HG03103 (cell line): ENCODE measurements around the gene ARHGAP36.

Experiments used
- ATAC-seq: cut with Tn5 transposase; IDR thresholded peaks from one replicate; pipeline ENCODE4 v1.9.1; 2021; ENCODE audit warnings: low read depth; ENCODE audit not compliant: unreplicated experiment

Gene ARHGAP36

DNA sequence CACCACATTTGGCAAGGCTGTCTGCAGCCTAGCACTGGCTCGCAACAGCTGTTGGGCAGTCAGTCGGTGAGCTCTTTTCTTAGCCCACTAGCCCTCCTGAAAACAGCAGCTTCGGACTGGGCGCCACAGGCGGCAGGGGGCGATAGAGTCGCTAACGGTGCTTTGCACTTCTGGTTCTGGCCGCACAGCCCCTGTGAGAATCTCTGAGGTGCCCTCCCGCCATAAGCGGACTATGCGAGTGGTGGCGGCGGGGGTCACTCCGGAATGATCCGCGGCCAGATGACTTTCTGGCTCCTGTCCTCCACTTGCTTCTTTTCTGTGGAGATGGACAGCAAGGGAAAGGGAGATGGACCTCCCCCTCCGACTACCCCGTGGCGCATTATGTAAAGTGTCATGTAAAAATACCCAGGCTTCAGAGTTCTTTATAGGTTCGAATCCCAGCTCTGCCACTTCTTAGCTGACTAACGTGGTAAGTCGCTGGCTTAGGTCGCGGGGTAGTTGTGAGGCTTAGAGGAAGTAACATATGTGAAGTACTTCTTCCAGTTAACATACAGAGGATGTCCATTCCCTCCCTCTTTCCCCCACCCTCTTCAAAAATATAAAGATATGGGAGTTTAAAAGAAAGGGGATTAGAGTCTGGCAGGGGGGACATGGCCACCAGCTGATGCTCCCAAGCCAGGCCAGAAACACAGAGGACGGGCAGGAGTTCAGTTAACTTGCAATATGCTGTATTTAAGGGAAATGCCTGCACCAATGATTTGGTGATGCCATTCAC is 11.0 kb downstream of the ARHGAP36 start:
- no peak for ATAC-seq

DNA sequence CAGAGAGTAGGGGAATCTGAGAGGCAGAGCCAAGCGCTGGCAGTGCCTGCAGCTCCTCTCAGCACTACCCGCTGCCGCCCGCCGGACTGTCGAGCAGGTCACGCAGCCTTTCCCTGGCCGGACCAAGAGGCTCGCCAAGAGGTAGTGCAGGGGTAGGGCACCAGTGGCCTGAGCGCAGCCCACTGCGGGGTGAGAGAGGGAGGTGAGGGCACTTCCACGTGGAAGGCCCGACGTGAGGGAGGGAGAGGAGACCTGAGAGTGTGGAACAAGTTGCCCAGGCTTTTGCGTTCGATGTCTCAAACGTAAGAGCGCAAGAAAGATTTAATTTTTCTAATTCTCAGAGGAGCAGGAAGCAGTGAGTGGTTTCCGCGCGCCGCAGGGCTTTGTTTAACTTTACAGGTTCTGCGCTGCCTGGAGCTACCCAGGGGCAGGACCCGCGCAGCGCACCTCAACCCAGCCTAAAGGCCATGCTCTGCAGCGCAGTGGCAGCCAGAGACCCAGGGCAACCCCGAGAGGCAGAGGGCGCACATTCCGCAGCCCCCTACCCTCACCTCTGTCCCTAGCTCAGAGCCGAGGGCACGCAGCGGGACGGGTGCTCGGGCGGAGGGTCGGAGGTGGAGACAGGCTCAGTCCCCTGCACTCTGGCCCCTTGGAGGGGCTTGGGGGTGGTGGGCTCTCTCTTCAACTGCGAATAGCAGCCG is 14.9 kb downstream of the ARHGAP36 start:
- no peak for ATAC-seq

DNA sequence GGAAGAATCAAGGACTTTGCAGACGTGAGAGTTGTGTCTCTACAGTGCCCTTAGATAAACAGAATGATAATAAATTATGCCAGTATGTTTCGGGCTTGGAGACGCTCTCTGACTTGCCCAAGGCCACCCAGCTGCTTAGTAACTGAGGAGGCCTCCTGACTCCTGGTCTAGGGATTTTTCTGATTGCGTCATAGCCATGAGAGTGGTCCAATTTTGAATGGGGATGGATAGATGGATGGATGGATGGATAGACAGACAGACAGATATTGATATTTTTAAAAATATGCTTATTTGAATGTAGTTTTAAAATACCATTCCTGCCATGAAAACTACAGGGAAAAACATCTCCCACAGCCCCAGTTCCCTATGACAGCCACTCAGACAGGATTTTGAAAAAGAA is 15.5 kb downstream of the ARHGAP36 start:
- ATAC-seq: no peak

DNA sequence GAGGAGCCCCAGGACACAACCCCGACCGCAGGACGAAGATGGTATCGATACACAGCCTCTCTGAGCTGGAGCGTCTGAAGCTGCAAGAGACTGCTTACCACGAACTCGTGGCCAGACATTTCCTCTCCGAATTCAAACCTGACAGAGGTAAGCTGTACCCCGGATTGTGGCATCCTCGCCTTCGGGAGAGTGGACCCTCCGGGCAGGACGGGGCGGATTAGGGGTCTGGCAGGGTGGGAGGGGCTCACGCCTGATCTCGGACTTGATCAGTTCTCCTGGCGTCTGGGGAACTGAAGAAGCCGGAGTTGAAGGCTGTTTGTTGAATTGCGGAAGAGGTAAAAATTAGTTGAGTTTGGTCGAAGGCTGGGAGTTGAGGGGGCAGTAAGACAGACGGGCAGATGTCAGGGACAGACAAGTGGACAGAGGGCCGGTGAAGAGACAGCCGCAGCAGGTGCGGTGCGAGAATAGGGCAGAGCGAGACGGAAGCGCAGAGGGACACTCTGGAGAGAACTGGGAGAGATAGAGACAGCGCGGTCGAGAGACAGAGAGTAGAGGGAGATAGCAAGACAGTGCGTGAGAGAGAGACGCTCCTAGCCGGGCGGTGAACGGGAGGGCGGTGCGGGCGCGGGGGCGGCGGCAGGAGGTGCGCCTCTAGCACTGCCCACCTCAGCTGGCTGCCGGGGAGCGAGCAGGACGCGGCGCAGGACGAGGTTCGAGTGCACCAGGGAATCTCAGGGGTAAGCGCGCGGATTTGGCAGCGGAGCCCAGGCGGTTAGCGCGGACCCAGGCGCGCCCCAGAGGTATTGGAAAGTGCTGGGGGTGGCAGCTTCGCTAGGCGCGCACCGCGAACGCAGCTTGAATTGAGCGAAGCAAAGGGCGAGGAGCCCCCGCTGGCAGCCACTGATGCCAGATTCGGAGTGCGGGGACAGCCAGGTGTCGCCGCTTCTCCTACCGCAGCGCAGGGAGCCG is 23.9 kb downstream of the ARHGAP36 start:
- no peak for ATAC-seq

DNA sequence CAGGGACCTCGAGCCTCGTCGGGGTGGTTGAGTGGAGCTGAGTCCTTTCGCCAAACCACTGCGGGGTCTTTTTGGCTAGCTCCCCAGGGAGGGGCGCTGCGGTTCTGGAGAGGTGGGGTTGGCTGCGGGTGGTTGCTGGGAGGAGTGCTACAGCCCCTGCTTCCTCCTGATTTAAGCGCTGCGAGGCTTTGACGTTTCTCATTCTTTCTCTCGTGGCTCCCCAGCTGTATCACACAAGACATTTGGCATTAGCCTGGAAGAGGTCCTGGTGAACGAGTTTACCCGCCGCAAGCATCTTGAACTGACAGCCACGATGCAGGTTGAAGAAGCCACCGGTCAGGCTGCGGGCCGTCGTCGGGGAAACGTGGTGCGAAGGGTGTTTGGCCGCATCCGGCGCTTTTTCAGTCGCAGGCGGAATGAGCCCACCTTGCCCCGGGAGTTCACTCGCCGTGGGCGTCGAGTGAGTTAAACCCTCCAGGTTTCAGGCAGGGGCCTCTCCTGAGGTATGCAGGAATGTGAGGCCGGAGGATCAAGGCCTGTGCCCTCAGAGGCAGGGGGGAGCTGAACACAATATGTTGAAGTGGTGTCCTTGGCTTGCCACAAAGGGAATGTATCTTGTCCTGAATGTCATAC is 25.5 kb downstream of the ARHGAP36 start:
- no peak for ATAC-seq

DNA sequence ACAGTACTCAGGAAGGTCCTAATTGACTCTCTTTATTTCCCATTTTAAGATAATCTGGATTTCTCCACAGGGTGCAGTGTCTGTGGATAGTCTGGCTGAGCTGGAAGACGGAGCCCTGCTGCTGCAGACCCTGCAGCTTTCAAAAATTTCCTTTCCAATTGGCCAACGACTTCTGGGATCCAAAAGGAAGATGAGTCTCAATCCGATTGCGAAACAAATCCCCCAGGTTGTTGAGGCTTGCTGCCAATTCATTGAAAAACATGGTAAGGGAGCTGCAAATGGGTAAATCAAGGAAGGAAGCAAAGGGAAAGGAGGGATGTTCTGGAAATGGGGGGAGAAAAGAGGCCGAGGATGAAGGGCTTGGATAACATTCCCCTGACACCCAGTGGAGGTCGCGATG is 26.0 kb downstream of the ARHGAP36 start:
- ATAC-seq: no peak

DNA sequence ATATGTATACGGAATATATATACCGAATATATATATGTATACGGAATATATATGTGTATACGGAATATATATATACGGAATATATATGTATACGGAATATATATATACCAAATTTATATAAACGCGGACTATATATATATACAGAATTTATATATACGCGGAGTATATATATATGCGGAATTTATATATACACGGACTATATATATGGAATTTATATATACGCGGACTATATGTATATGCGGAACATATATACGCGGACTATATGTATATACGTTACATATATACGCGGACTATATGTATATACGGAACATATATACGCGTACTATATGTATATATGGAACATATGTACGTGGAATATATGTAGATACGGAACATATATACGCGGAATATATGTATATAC is 78.6 kb downstream of the ARHGAP36 start:
- ATAC-seq: no peak

DNA sequence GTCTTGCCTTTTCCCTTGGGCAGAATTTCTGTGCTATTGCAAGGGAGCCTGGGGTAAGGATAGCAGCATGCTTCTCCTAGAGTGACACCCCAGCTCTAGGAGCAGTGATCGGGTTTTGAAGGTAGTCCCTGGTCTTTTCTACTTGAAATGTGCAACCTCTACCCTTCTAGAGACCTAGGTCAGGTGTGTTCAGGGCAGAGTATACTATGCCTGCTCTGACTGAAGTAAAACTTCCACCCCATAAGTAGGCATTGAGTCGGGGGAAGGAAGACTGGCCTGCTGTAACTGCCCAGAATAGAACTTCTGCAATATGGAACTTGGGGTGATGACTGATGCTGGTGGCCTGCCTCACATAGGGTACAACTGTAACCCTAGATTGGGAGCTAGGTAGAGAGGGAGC is 80.9 kb downstream of the ARHGAP36 start:
- ATAC-seq: no peak
